WTC11 (cell line): ENCODE data around the gene MX2. TPM values are rescaled to one million over a fixed set of nuclear protein-coding genes. Genes with fewer than 3 reads are reported as not detected.

Experiments
- ATAC-seq: fragments of 200-7000 bp; cut with Tn5 transposase; 2 replicates; pipeline ENCODE4 v1.10.0; 2021; ENCODE audit warnings: mild to moderate bottlenecking, moderate library complexity
- CTCF ChIA-PET: fragments of 300-600 bp; sonication (Branson Sonifier 250); formaldehyde crosslinking; loops from one replicate; lab custom pipeline; 2021; ENCODE audit warnings: antibody characterized with exemption; lab: Charles Lee
- POLR2A ChIA-PET: fragments of 350-600 bp; sonication (Branson Sonifier 250); formaldehyde crosslinking; loops from one replicate; lab custom pipeline; 2021; ENCODE audit warnings: antibody characterized with exemption; lab: Charles Lee
- DNase-seq: peaks from one replicate; pipeline ENCODE4 v3.0.0; 2021; ENCODE audit warnings: low spot score
- H3K27ac Mint-ChIP-seq: 2 replicates; pipeline ENCODE4 v1.8.0; 2021; ENCODE audit warnings: mixed read lengths
- H3K27me3 Mint-ChIP-seq: 2 replicates; pipeline ENCODE4 v1.8.0; 2021; ENCODE audit warnings: low read depth, mild to moderate bottlenecking, moderate library complexity, mixed read lengths
- H3K36me3 Mint-ChIP-seq: 2 replicates; pipeline ENCODE4 v1.8.0; 2021; ENCODE audit warnings: mixed read lengths
- H3K4me1 Mint-ChIP-seq: 2 replicates; pipeline ENCODE4 v1.8.0; 2022; ENCODE audit warnings: mixed read lengths
- H3K4me3 Mint-ChIP-seq: 2 replicates; pipeline ENCODE4 v1.8.0; 2021; ENCODE audit warnings: mild to moderate bottlenecking, moderate library complexity, mixed read lengths
- H3K9me3 Mint-ChIP-seq: 2 replicates; pipeline ENCODE4 v1.8.0; 2021; ENCODE audit warnings: mixed read lengths
- CDX4 ChIP-seq: fragments of 250-450 bp; sonication (Bioruptor Pico); IDR thresholded peaks from 2 replicates; pipeline ENCODE4 v1.9.0; 2021; ENCODE audit warnings: moderate library complexity, mild to moderate bottlenecking, inconsistent platforms, borderline replicate concordance
- CREM ChIP-seq: sonication (generic); formaldehyde crosslinking; IDR thresholded peaks from 2 replicates; pipeline ENCODE4 v1.8.1; 2022; ENCODE audit warnings: mild to moderate bottlenecking, missing genetic modification reagents, moderate library complexity
- CTCF ChIP-seq: fragments of 200-600 bp; IDR thresholded peaks from 2 replicates; pipeline ENCODE4 v1.8.0; 2022; ENCODE audit warnings: antibody characterized with exemption
- ETV6 ChIP-seq: sonication (generic); formaldehyde crosslinking; IDR thresholded peaks from 2 replicates; pipeline ENCODE4 v1.8.1; 2022; ENCODE audit warnings: mild to moderate bottlenecking, missing genetic modification reagents
- GRHL2 ChIP-seq: fragments of 250-450 bp; sonication (Bioruptor Pico); IDR thresholded peaks from 2 replicates; pipeline ENCODE4 v1.8.0; 2022; ENCODE audit warnings: mild to moderate bottlenecking, moderate library complexity; ENCODE audit not compliant: insufficient replicate concordance, severe bottlenecking
- MXD4 ChIP-seq: fragments of 250-450 bp; sonication (Bioruptor Pico); IDR thresholded peaks from 2 replicates; pipeline ENCODE4 v1.8.0; 2021; ENCODE audit warnings: mild to moderate bottlenecking, moderate library complexity, borderline replicate concordance
- MYBL2 ChIP-seq: sonication (generic); formaldehyde crosslinking; IDR thresholded peaks from 2 replicates; pipeline ENCODE4 v1.8.1; 2023; ENCODE audit warnings: mild to moderate bottlenecking, moderate library complexity, missing genetic modification reagents
- NFYB ChIP-seq: sonication (generic); formaldehyde crosslinking; conservative IDR thresholded peaks from 2 replicates; pipeline ENCODE4 v1.8.0; 2022; ENCODE audit warnings: low read depth, missing genetic modification reagents
- PRRX2 ChIP-seq: fragments of 250-450 bp; sonication (Bioruptor Pico); IDR thresholded peaks from 2 replicates; pipeline ENCODE4 v1.8.0; 2021; ENCODE audit warnings: mild to moderate bottlenecking
- RELA ChIP-seq: sonication (generic); formaldehyde crosslinking; IDR thresholded peaks from 2 replicates; pipeline ENCODE4 v1.8.1; 2022; ENCODE audit warnings: missing genetic modification reagents, mild to moderate bottlenecking, borderline replicate concordance
- SMAD3 ChIP-seq: sonication (generic); formaldehyde crosslinking; IDR thresholded peaks from 2 replicates; pipeline ENCODE4 v1.8.0; 2022; ENCODE audit warnings: missing genetic modification reagents, mild to moderate bottlenecking, borderline replicate concordance
- SOX15 ChIP-seq: fragments of 250-450 bp; sonication (Bioruptor Pico); IDR thresholded peaks from 2 replicates; pipeline ENCODE4 v1.9.0; 2021; ENCODE audit warnings: mild to moderate bottlenecking
- STAT6 ChIP-seq: sonication (generic); formaldehyde crosslinking; conservative IDR thresholded peaks from 2 replicates; pipeline ENCODE4 v1.8.1; 2023; ENCODE audit warnings: mild to moderate bottlenecking, low read depth, missing genetic modification reagents, moderate library complexity
- TEAD4 ChIP-seq: sonication (generic); formaldehyde crosslinking; IDR thresholded peaks from 2 replicates; pipeline ENCODE4 v1.8.0; 2022; ENCODE audit warnings: mild to moderate bottlenecking, missing genetic modification reagents
- TP53 ChIP-seq: sonication (generic); formaldehyde crosslinking; IDR thresholded peaks from 2 replicates; pipeline ENCODE4 v1.8.1; 2023; ENCODE audit warnings: mild to moderate bottlenecking, missing genetic modification reagents
- ZBTB43 ChIP-seq: sonication (generic); formaldehyde crosslinking; IDR thresholded peaks from 2 replicates; pipeline ENCODE4 v1.8.1; 2023; ENCODE audit warnings: mild to moderate bottlenecking, missing genetic modification reagents
- ZMAT4 ChIP-seq: fragments of 250-450 bp; sonication (Bioruptor Pico); IDR thresholded peaks from 2 replicates; pipeline ENCODE4 v1.9.0; 2021; ENCODE audit warnings: mild to moderate bottlenecking
- ZNF121 ChIP-seq: sonication (generic); formaldehyde crosslinking; IDR thresholded peaks from 2 replicates; pipeline ENCODE4 v1.8.0; 2023; ENCODE audit warnings: missing genetic modification reagents
- ZNF232 ChIP-seq: sonication (generic); formaldehyde crosslinking; IDR thresholded peaks from 2 replicates; pipeline ENCODE4 v1.8.0; 2022; ENCODE audit warnings: mild to moderate bottlenecking, missing genetic modification reagents
- ZNF416 ChIP-seq: fragments of 250-450 bp; sonication (Bioruptor Pico); IDR thresholded peaks from 2 replicates; pipeline ENCODE4 v1.9.0; 2021; ENCODE audit warnings: mild to moderate bottlenecking, inconsistent platforms
- ZNF671 ChIP-seq: fragments of 250-450 bp; sonication (Bioruptor Pico); IDR thresholded peaks from 2 replicates; pipeline ENCODE4 v1.8.0; 2021; ENCODE audit warnings: mild to moderate bottlenecking
- total RNA-seq: library from RNA; stranded (reverse); gene quantifications from 3 replicates; pipeline ENCODE4 v1.2.3, GENCODE V29; 2021

The MX2 gene
- total RNA-seq, 1 experiment from 2014 or later, result 2.6 TPM

- no peak for TF ChIP-seq SMAD3 (CRISPR knock-in tag)
- no peak for TF ChIP-seq MXD4 (CRISPR knock-in tag)
- TF ChIP-seq ETV6 (CRISPR knock-in tag), result no peak
Measured at GRCh38 chr21:41428847-41429246, 67.0 kb downstream of the MX2 start (continued).

- POLR2A ChIA-PET, result no interaction called here
- H3K27ac Mint-ChIP-seq, result no peak overlapping the region
- no peak for ATAC-seq
- TF ChIP-seq ZNF416 (CRISPR knock-in tag) (no peak), MYBL2 (CRISPR knock-in tag) (no peak), PRRX2 (CRISPR knock-in tag) (no peak), SOX15 (CRISPR knock-in tag) (no peak), RELA (CRISPR knock-in tag) (no peak), CREM (CRISPR knock-in tag) (no peak), ZMAT4 (CRISPR knock-in tag) (no peak), CTCF (no peak), GRHL2 (CRISPR knock-in tag) (no peak), ZNF121 (CRISPR knock-in tag) (no peak)
- TF ChIP-seq, all 79 proteins: peak for 0
- CTCF ChIA-PET, result interaction anchor here (1.0 kb wide), 1 partner anchor 259 kb away, joined by 3 read pairs; no protein-coding TSS in a partner anchor
- H3K4me3 Mint-ChIP-seq, result no peak overlapping the region
- peaks cover 47% of the 10 kb centered on the region for H3K27me3 Mint-ChIP-seq
- peaks cover 4% of the 10 kb centered on the region for H3K36me3 Mint-ChIP-seq
- H3K4me1 Mint-ChIP-seq, result peaks cover 35% of the 10 kb centered on the region
- H3K9me3 Mint-ChIP-seq, result peaks cover under 1% of the 10 kb centered on the region
- no peak for DNase-seq
Measured at GRCh38 chr21:41429305-41429704, 67.5 kb downstream of the MX2 start.

- Mint-ChIP-seq H3K9me3 (peaks cover 8% of the 10 kb centered on the region), H3K36me3 (peaks cover 11% of the 10 kb centered on the region), H3K27me3 (peaks cover 40% of the 10 kb centered on the region), H3K4me1 (peaks cover 33% of the 10 kb centered on the region), H3K27ac (no peak overlapping the region), H3K4me3 (no peak overlapping the region)
- ChIA-PET POLR2A (no interaction called here), CTCF (no interaction called here)
- TF ChIP-seq ZNF121 (CRISPR knock-in tag) (no peak), CDX4 (no peak), TP53 (CRISPR knock-in tag) (no peak), NFYB (CRISPR knock-in tag) (no peak), ZBTB43 (CRISPR knock-in tag) (no peak), TEAD4 (no peak), ZNF232 (no peak), ETV6 (CRISPR knock-in tag) (no peak), ZNF671 (CRISPR knock-in tag) (no peak), STAT6 (CRISPR knock-in tag) (no peak)
- ATAC-seq, result no peak
- DNase-seq, result no peak
Measured at GRCh38 chr21:41429925-41430491, 68.2 kb downstream of the MX2 start.
